HepG2 (cell line): Measurements from ENCODE around the gene DDR1. TPM values are rescaled to one million over a fixed set of nuclear protein-coding genes. Genes with fewer than 3 reads are reported as not detected.
A peak's percentile ranks its signal among the peaks of the same experiment; 100 is the strongest.

Source experiments
- BRCA1 ChIP-seq: sonication (generic); formaldehyde crosslinking; IDR thresholded peaks from 2 replicates; pipeline ENCODE4 v1.4.0; 2020; ENCODE audit warnings: missing genetic modification reagents
- HDAC2 ChIP-seq: sonication (generic); formaldehyde crosslinking; IDR thresholded peaks from 2 replicates; pipeline ENCODE4 v1.4.0; 2020; ENCODE audit warnings: missing genetic modification reagents
- KDM2A ChIP-seq: sonication (generic); formaldehyde crosslinking; IDR thresholded peaks from 2 replicates; pipeline ENCODE4 v1.4.0; 2020; ENCODE audit warnings: low read depth, missing genetic modification reagents, borderline replicate concordance
- NR2F6 ChIP-seq, 2 experiments: IDR thresholded peaks; 2 replicates each; pipeline ENCODE4 v1.6.1; 2016; ENCODE audit warnings: antibody characterized with exemption in 1 of 2, mild to moderate bottlenecking in 1 of 2
- PRMT3 ChIP-seq: sonication (generic); formaldehyde crosslinking; IDR thresholded peaks from 2 replicates; pipeline ENCODE4 v1.8.1; 2022; ENCODE audit warnings: low read depth, mild to moderate bottlenecking, moderate library complexity, missing genetic modification reagents, borderline replicate concordance
- RAD21 ChIP-seq: fragments of 450-650 bp; formaldehyde crosslinking; IDR thresholded peaks from 2 replicates; pipeline ENCODE4 v1.5.0; 2020; ENCODE audit warnings: mild to moderate bottlenecking
- REXO4 ChIP-seq: sonication (generic); formaldehyde crosslinking; IDR thresholded peaks from 2 replicates; pipeline ENCODE4 v1.8.0; 2022; ENCODE audit warnings: missing genetic modification reagents, mild to moderate bottlenecking, borderline replicate concordance
- SALL1 ChIP-seq: sonication (generic); formaldehyde crosslinking; IDR thresholded peaks from 2 replicates; pipeline ENCODE4 v1.8.0; 2022; ENCODE audit warnings: mild to moderate bottlenecking, missing genetic modification reagents
- SAP130 ChIP-seq: IDR thresholded peaks from 2 replicates; pipeline ENCODE4 v1.6.1; 2016; ENCODE audit warnings: low read depth
- TAF1 ChIP-seq: sonication (generic); formaldehyde crosslinking; IDR thresholded peaks from 2 replicates; pipeline ENCODE4 v1.4.0; 2020; ENCODE audit warnings: missing genetic modification reagents
- TARDBP ChIP-seq: sonication (generic); formaldehyde crosslinking; IDR thresholded peaks from 2 replicates; pipeline ENCODE4 v1.8.0; 2022; ENCODE audit warnings: mild to moderate bottlenecking, missing genetic modification reagents
- TP53 ChIP-seq: sonication (generic); formaldehyde crosslinking; conservative IDR thresholded peaks from 2 replicates; pipeline ENCODE4 v1.4.0; 2020; ENCODE audit warnings: missing genetic modification reagents
- ZNF225 ChIP-seq: sonication (generic); formaldehyde crosslinking; IDR thresholded peaks from 2 replicates; pipeline ENCODE4 v1.4.0; 2020; ENCODE audit warnings: mild to moderate bottlenecking, missing genetic modification reagents
- ZNF556 ChIP-seq: sonication (generic); formaldehyde crosslinking; IDR thresholded peaks from 2 replicates; pipeline ENCODE4 v1.4.0; 2020; ENCODE audit warnings: mild to moderate bottlenecking, missing genetic modification reagents, borderline replicate concordance
- polyA plus RNA-seq, 8 experiments: library from polyadenylated mRNA; depleted of rRNA in 3 of 8; stranded (reverse) in 7 of 8; unstranded in 1 of 8; fragments of >200 nt; fragmentation: Illumina TruSeq in 4 of 8; extraction: Trizol in 4 of 8; gene quantifications; 2 replicates each; pipeline versions ENCODE4 v1.2.1 to v1.2.3, GENCODE V29; 2011 to 2016; ENCODE audit warnings: low read depth in 4 of 8, missing spikeins in 1 of 8, mixed read lengths in 1 of 8; ENCODE audit not compliant: insufficient read depth in 1 of 8
- total RNA-seq, 5 experiments: library from RNA; depleted of rRNA; stranded (reverse); fragments of >200 nt; fragmentation: Illumina TruSeq; extraction: Trizol; gene quantifications; 2 replicates each; pipeline ENCODE4 v1.2.3, GENCODE V29; 2016; ENCODE audit warnings: low read depth in 1 of 5
- TF ChIP-seq, protein P1 (sequence below), 2 experiments: sonication (generic) in 1 of 2; formaldehyde crosslinking in 1 of 2; IDR thresholded peaks; 2 replicates each; pipeline versions ENCODE4 v1.4.0 to v1.6.1; 2018 to 2020; ENCODE audit warnings: missing genetic modification reagents in 2 of 2, borderline replicate concordance in 1 of 2, low read depth in 1 of 2, mild to moderate bottlenecking in 1 of 2, missing biosample characterization in 1 of 2
- TF ChIP-seq, protein P2 (sequence below): sonication (generic); formaldehyde crosslinking; IDR thresholded peaks from 2 replicates; pipeline ENCODE4 v1.4.0; 2020; ENCODE audit warnings: missing genetic modification reagents
- TF ChIP-seq, protein P3 (sequence below): sonication (generic); formaldehyde crosslinking; IDR thresholded peaks from 2 replicates; pipeline ENCODE4 v1.4.0; 2020; ENCODE audit warnings: missing genetic modification reagents
- TF ChIP-seq, protein P4 (sequence below): IDR thresholded peaks from 2 replicates; pipeline ENCODE4 v1.6.1; 2016; ENCODE audit warnings: missing compliant biosample characterization, missing genetic modification reagents, borderline replicate concordance
- TF ChIP-seq, protein P5 (sequence below): IDR thresholded peaks from 2 replicates; pipeline ENCODE4 v1.6.1; 2012; ENCODE audit warnings: inconsistent platforms
- TF ChIP-seq, protein P6 (sequence below): sonication (generic); formaldehyde crosslinking; IDR thresholded peaks from 2 replicates; pipeline ENCODE4 v1.4.0; 2020; ENCODE audit warnings: low read depth, mild to moderate bottlenecking, missing genetic modification reagents

Gene DDR1
- total and polyA plus RNA-seq, 2 of the 13 experiments (the other 11 are each of a cell fraction or from before 2014, with no cell fraction given), result 16.7 to 20.2 TPM

DNA sequence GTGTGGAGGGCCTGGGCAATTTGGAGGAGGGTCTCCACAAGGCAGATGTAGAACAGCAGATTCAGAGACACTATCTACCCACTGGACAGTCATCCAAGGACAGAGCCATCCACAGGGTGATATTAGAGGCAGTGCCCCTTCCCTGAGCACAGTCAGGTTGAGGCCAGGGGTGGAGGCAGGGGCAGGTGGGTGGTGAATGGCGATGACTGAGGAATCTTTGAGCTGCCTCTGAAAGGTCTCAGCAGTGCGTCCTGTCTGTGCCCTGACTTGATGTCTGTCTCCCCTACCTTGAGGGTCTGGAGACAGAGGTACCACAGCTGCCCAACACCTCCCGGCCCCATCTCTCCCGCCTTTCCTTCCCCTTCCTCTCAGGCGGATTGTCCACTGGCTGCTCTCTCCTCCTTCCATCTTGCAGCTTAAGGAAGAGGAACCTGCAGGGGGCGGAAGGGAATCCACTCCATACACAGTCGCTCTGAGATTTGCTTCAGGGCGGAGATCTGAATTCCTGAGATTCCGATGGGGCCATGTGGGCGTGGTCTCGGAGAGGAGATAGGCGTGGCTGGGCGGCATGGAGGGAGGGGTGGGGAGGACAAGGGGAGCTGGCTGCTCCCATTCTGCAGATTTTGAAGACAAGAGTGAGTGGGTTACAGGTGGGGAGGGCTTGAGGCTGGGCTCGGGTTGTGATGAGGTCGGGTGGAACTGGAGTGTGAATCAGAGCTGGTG is 58.2 kb downstream of the DDR1 start (continued):
- TF ChIP-seq, protein P1, sequence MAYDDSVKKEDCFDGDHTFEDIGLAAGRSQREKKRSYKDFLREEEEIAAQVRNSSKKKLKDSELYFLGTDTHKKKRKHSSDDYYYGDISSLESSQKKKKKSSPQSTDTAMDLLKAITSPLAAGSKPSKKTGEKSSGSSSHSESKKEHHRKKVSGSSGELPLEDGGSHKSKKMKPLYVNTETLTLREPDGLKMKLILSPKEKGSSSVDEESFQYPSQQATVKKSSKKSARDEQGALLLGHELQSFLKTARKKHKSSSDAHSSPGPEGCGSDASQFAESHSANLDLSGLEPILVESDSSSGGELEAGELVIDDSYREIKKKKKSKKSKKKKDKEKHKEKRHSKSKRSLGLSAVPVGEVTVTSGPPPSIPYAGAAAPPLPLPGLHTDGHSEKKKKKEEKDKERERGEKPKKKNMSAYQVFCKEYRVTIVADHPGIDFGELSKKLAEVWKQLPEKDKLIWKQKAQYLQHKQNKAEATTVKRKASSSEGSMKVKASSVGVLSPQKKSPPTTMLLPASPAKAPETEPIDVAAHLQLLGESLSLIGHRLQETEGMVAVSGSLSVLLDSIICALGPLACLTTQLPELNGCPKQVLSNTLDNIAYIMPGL (CRISPR knock-in tag; IDR thresholded peaks at IDR 0.05; ENCODE audit: borderline replicate concordance in 1 of 2, low read depth in 1 of 2), result peak in 1 of 2 experiments; percentile 47; a peak in 1 of 4 replicates
- TF ChIP-seq SALL1 (CRISPR knock-in tag) (peak; percentile 48; the same call in 1 of the 2 replicates), SAP130 (0 out of 2 replicates have a peak, but pooled peaks have one; percentile 26), TARDBP (0 out of 2 replicates have a peak, but pooled peaks have one; percentile 24), RAD21 (peak; percentile 50; the same call in 1 of the 2 replicates), ZNF556 (no peak), PRMT3 (CRISPR knock-in tag) (no peak), BRCA1 (CRISPR knock-in tag) (no peak), REXO4 (CRISPR knock-in tag) (no peak), TP53 (no peak), NR2F6 (IDR thresholded peaks at IDR 0.05) (no peak), NR2F6 (CRISPR knock-in tag; IDR thresholded peaks at IDR 0.05) (peak; percentile 32; the same call in 1 of the 2 replicates), KDM2A (CRISPR knock-in tag) (peak; percentile 16; the same call in 1 of the 2 replicates), TAF1 (CRISPR knock-in tag) (no peak), HDAC2 (CRISPR knock-in tag) (peak; percentile 37; the same call in 1 of the 2 replicates), ZNF225 (0 out of 2 replicates have a peak, but pooled peaks have one; percentile 34)
- TF ChIP-seq, protein P2, sequence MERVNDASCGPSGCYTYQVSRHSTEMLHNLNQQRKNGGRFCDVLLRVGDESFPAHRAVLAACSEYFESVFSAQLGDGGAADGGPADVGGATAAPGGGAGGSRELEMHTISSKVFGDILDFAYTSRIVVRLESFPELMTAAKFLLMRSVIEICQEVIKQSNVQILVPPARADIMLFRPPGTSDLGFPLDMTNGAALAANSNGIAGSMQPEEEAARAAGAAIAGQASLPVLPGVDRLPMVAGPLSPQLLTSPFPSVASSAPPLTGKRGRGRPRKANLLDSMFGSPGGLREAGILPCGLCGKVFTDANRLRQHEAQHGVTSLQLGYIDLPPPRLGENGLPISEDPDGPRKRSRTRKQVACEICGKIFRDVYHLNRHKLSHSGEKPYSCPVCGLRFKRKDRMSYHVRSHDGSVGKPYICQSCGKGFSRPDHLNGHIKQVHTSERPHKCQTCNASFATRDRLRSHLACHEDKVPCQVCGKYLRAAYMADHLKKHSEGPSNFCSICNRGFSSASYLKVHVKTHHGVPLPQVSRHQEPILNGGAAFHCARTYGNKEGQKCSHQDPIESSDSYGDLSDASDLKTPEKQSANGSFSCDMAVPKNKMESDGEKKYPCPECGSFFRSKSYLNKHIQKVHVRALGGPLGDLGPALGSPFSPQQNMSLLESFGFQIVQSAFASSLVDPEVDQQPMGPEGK (CRISPR knock-in tag), result peak; percentile 66
- TF ChIP-seq, protein P3, sequence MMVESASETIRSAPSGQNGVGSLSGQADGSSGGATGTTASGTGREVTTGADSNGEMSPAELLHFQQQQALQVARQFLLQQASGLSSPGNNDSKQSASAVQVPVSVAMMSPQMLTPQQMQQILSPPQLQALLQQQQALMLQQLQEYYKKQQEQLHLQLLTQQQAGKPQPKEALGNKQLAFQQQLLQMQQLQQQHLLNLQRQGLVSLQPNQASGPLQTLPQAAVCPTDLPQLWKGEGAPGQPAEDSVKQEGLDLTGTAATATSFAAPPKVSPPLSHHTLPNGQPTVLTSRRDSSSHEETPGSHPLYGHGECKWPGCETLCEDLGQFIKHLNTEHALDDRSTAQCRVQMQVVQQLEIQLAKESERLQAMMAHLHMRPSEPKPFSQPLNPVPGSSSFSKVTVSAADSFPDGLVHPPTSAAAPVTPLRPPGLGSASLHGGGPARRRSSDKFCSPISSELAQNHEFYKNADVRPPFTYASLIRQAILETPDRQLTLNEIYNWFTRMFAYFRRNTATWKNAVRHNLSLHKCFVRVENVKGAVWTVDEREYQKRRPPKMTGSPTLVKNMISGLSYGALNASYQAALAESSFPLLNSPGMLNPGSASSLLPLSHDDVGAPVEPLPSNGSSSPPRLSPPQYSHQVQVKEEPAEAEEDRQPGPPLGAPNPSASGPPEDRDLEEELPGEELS (CRISPR knock-in tag), result no peak
- TF ChIP-seq, protein P4, sequence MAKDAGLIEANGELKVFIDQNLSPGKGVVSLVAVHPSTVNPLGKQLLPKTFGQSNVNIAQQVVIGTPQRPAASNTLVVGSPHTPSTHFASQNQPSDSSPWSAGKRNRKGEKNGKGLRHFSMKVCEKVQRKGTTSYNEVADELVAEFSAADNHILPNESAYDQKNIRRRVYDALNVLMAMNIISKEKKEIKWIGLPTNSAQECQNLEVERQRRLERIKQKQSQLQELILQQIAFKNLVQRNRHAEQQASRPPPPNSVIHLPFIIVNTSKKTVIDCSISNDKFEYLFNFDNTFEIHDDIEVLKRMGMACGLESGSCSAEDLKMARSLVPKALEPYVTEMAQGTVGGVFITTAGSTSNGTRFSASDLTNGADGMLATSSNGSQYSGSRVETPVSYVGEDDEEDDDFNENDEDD, result peak; percentile 24; the same call in 1 of the 2 replicates
- TF ChIP-seq, protein P5, sequence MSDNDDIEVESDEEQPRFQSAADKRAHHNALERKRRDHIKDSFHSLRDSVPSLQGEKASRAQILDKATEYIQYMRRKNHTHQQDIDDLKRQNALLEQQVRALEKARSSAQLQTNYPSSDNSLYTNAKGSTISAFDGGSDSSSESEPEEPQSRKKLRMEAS, result 0 out of 2 replicates have a peak, but pooled peaks have one; percentile 30
- TF ChIP-seq, protein P6, sequence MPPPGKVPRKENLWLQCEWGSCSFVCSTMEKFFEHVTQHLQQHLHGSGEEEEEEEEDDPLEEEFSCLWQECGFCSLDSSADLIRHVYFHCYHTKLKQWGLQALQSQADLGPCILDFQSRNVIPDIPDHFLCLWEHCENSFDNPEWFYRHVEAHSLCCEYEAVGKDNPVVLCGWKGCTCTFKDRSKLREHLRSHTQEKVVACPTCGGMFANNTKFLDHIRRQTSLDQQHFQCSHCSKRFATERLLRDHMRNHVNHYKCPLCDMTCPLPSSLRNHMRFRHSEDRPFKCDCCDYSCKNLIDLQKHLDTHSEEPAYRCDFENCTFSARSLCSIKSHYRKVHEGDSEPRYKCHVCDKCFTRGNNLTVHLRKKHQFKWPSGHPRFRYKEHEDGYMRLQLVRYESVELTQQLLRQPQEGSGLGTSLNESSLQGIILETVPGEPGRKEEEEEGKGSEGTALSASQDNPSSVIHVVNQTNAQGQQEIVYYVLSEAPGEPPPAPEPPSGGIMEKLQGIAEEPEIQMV, result 0 out of 2 replicates have a peak, but pooled peaks have one; percentile 41
